Astrocyte of the spinal cord (primary cell): Measurements from ENCODE around the gene SLC35D2.

ENCODE experiments used
- DNase-seq: peaks from one replicate; pipeline ENCODE4 v3.0.0; 2011; ENCODE audit warnings: low read depth, low spot score
- H3K4me3 ChIP-seq: 2 replicates; pipeline ENCODE4 v1.5.1; 2011; ENCODE audit warnings: low read depth, mild to moderate bottlenecking, low read length, moderate library complexity
- in situ Hi-C: cut with HindIII; loops from 2 replicates; pipeline ENCODE4 v1.10.0; 2017; ENCODE audit warnings: low sequenced_read_pairs
- TF ChIP-seq, protein P1 (sequence below): IDR thresholded peaks from 2 replicates; pipeline ENCODE4 v1.5.1; 2012; ENCODE audit warnings: low read depth, mild to moderate bottlenecking, low read length, inconsistent platforms

The SLC35D2 gene

GRCh38 chr9:96342571-96343245 lies 40.8 kb downstream of the SLC35D2 start:
- TF ChIP-seq, protein P1, sequence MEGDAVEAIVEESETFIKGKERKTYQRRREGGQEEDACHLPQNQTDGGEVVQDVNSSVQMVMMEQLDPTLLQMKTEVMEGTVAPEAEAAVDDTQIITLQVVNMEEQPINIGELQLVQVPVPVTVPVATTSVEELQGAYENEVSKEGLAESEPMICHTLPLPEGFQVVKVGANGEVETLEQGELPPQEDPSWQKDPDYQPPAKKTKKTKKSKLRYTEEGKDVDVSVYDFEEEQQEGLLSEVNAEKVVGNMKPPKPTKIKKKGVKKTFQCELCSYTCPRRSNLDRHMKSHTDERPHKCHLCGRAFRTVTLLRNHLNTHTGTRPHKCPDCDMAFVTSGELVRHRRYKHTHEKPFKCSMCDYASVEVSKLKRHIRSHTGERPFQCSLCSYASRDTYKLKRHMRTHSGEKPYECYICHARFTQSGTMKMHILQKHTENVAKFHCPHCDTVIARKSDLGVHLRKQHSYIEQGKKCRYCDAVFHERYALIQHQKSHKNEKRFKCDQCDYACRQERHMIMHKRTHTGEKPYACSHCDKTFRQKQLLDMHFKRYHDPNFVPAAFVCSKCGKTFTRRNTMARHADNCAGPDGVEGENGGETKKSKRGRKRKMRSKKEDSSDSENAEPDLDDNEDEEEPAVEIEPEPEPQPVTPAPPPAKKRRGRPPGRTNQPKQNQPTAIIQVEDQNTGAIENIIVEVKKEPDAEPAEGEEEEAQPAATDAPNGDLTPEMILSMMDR = no peak
- DNase-seq = no peak
- no peak overlapping the region for H3K4me3 ChIP-seq
- in situ Hi-C loops = no loop called here

DNA sequence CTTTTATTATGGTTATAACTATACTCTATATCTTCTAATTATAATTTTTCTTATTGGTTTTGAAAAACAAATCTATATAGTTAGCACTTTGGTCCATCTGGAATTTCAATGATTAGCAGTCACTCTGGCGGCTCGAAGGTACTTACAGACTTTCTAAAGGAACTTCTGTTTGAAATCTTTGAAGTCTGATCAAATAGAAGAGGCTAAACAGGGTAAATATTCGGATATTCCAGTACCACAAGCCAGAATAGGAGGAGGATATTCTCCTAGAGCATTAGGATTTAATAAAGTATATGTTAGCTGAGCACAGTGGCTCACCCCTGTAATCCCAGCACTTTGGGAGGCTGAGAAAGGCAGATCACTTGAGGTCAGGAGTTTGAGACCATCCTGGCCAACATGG lies 42.8 kb downstream of the SLC35D2 start:
- in situ Hi-C loops = no loop called here
- no peak overlapping the region for H3K4me3 ChIP-seq
- TF ChIP-seq, protein P1 = no peak
- no peak for DNase-seq

GRCh38 chr9:96338299-96338698 lies 45.2 kb downstream of the SLC35D2 start:
- TF ChIP-seq, protein P1 = no peak
- in situ Hi-C loops = no loop called here
- no peak overlapping the region for H3K4me3 ChIP-seq
- DNase-seq = no peak

GRCh38 chr9:96333958-96334357 lies 49.6 kb downstream of the SLC35D2 start:
- in situ Hi-C loops = no loop called here
- DNase-seq = no peak
- TF ChIP-seq, protein P1 = no peak
- no peak overlapping the region for H3K4me3 ChIP-seq

DNA sequence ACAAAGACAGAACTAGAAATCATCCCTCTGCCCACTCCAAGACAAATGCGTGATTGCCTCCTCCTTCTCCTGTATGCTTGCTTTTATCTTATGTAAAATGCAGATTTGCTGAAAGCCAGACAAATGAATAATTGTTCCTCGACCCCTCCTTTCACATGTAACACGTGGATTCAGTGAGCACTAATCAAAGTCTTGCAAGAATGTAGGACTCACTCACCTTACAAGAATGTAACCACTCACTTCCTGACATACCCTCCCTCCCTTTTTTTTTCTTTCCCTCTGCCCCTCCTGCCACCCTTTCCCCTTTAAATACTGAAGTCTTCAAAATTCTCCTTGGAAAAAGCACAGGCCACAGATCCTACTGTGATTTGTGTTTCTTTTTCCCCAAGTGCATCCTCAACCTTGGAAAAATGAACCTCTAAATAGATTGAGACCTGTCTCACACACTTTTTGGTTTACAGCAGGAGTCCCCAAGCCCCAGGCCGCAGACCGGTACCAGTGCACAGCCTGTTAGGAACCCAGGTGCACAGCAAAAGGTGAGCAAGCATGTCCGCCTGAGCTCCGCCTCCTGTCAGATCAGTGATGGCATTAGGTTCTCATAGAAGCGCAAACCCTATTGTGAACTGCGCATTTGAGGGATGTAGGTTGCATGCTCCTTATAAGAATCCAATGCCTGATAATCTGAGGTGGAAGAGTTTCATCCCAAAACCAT lies 52.1 kb downstream of the SLC35D2 start:
- H3K4me3 ChIP-seq = no peak overlapping the region
- no peak for DNase-seq
- in situ Hi-C loops = no loop called here
- TF ChIP-seq, protein P1 = no peak

- H3K4me3 ChIP-seq = no peak overlapping the region
- in situ Hi-C loops = no loop called here
- TF ChIP-seq, protein P1 = peak; percentile 76
- DNase-seq = peak; percentile 69
Measured at GRCh38 chr9:96327694-96328352, 55.7 kb downstream of the SLC35D2 start.
